Hepatocyte (in vitro differentiated cells): Measurements from ENCODE around the gene RAB37. TPM values are rescaled to one million over a fixed set of nuclear protein-coding genes. Genes with fewer than 3 reads are reported as not detected.

Experiments
- DNase-seq: peaks from one replicate; pipeline ENCODE4 v3.0.0-alpha.2; 2016; ENCODE audit warnings: low spot score
- H2AFZ ChIP-seq: fragments of 200-600 bp; sonication (generic); 2 replicates; pipeline ENCODE4 v1.6.0; 2016; ENCODE audit warnings: antibody characterized with exemption, mild to moderate bottlenecking
- H3K27ac ChIP-seq: fragments of 200-600 bp; sonication (generic); 2 replicates; pipeline ENCODE4 v1.5.1; 2016; ENCODE audit warnings: mild to moderate bottlenecking
- H3K27me3 ChIP-seq: fragments of 200-600 bp; sonication (generic); 2 replicates; pipeline ENCODE4 v1.6.1; 2016
- H3K36me3 ChIP-seq: fragments of 200-600 bp; sonication (generic); replicated peaks from 2 replicates; pipeline ENCODE4 v1.5.1; 2016; ENCODE audit warnings: low read depth; ENCODE audit not compliant: insufficient read depth
- H3K4me1 ChIP-seq: fragments of 200-600 bp; sonication (generic); 2 replicates; pipeline ENCODE4 v1.5.1; 2016; ENCODE audit warnings: mild to moderate bottlenecking, moderate library complexity; ENCODE audit not compliant: insufficient read depth
- H3K4me2 ChIP-seq: fragments of 200-600 bp; sonication (generic); 2 replicates; pipeline ENCODE4 v1.6.0; 2016
- H3K4me3 ChIP-seq: fragments of 200-600 bp; sonication (generic); 2 replicates; pipeline ENCODE4 v1.5.1; 2016; ENCODE audit warnings: mild to moderate bottlenecking
- H3K79me2 ChIP-seq: fragments of 200-600 bp; sonication (generic); 2 replicates; pipeline ENCODE4 v1.6.0; 2017; ENCODE audit warnings: mild to moderate bottlenecking
- H3K9me2 ChIP-seq: fragments of 200-600 bp; sonication (generic); replicated peaks from 2 replicates; pipeline ENCODE4 v1.6.0; 2017; ENCODE audit warnings: mild to moderate bottlenecking; ENCODE audit not compliant: insufficient read depth
- H3K9me3 ChIP-seq: fragments of 200-600 bp; sonication (generic); 2 replicates; pipeline ENCODE4 v1.5.1; 2016; ENCODE audit warnings: low read depth, mild to moderate bottlenecking
- H4K20me1 ChIP-seq: fragments of 200-600 bp; sonication (generic); 2 replicates; pipeline ENCODE4 v1.6.0; 2016; ENCODE audit warnings: mild to moderate bottlenecking; ENCODE audit not compliant: insufficient read depth, poor library complexity, severe bottlenecking
- CTCF ChIP-seq: fragments of 200-600 bp; sonication (generic); IDR thresholded peaks from 2 replicates; pipeline ENCODE4 v1.5.1; 2016; ENCODE audit warnings: antibody characterized with exemption, mild to moderate bottlenecking; ENCODE audit not compliant: poor library complexity
- EZH2 ChIP-seq: fragments of 200-600 bp; sonication (generic); IDR thresholded peaks from 2 replicates; pipeline ENCODE4 v1.6.1; 2016; ENCODE audit warnings: antibody characterized with exemption, mild to moderate bottlenecking, borderline replicate concordance
- EZH2phosphoT487 ChIP-seq: fragments of 200-600 bp; sonication (generic); IDR thresholded peaks from one replicate; pipeline ENCODE4 v1.6.1; 2018; ENCODE audit warnings: antibody characterized with exemption, mild to moderate bottlenecking, low read depth, moderate library complexity; ENCODE audit not compliant: unreplicated experiment, severe bottlenecking
- WGBS: methylation state at CpG from one replicate; pipeline ENCODE4 v1.1.6; 2016; ENCODE audit warnings: low lambda C conversion rate; ENCODE audit errors: missing lambda C conversion rate; 5-methylcytosine and 5-hydroxymethylcytosine counted together
- polyA plus RNA-seq: library from polyadenylated mRNA; unstranded; fragments of >200 nt; fragmentation: Nextera tagmentation; extraction: Ambion mirVana; gene quantifications from 2 replicates; pipeline ENCODE4 v1.2.1, GENCODE V29; 2016
- total RNA-seq: library from RNA; depleted of rRNA; stranded (reverse); fragments of >200 nt; gene quantifications from 2 replicates; pipeline ENCODE4 v1.2.3, GENCODE V29; 2014

Gene RAB37
- total and polyA plus RNA-seq, 2 experiments from 2014 or later = 6.1 to 7.0 TPM

GRCh38 chr17:74740641-74741387 lies 3.8 kb downstream of the RAB37 start:
- TF ChIP-seq EZH2 (no peak), EZH2phosphoT487 (no peak), CTCF (no peak)

GRCh38 chr17:74742153-74742515 lies 5.1 kb downstream of the RAB37 start:
- H3K4me3 ChIP-seq = no peak overlapping the region
- H3K9me3 ChIP-seq = no peaks in the 10 kb centered on the region
- H3K27ac ChIP-seq = no peak overlapping the region
- peaks cover 33% of the 10 kb centered on the region for H3K4me1 ChIP-seq
- no peaks in the 10 kb centered on the region for H3K9me2 ChIP-seq
- no peaks in the 10 kb centered on the region for H3K27me3 ChIP-seq
- no peak overlapping the region for H3K4me2 ChIP-seq
- WGBS = 22% methylated on average over 4 of the region's 4 CpGs
- no peak overlapping the region for H2AFZ ChIP-seq
- H3K79me2 ChIP-seq = no peaks in the 10 kb centered on the region
- no peaks in the 10 kb centered on the region for H4K20me1 ChIP-seq
- DNase-seq = peak; percentile 27
- no peaks in the 10 kb centered on the region for H3K36me3 ChIP-seq
- TF ChIP-seq EZH2phosphoT487 (no peak), CTCF (no peak), EZH2 (no peak)

More at GRCh38 chr17:74740641-74741387, 3.8 kb downstream of the RAB37 start:
- H3K27me3 ChIP-seq = no peaks in the 10 kb centered on the region
- H3K9me2 ChIP-seq = no peaks in the 10 kb centered on the region
- H3K4me1 ChIP-seq = peaks cover 26% of the 10 kb centered on the region
- no peak overlapping the region for H3K27ac ChIP-seq
- no peaks in the 10 kb centered on the region for H3K79me2 ChIP-seq
- DNase-seq = no peak
- H2AFZ ChIP-seq = no peak overlapping the region
- H3K9me3 ChIP-seq = no peaks in the 10 kb centered on the region
- H4K20me1 ChIP-seq = no peaks in the 10 kb centered on the region
- H3K4me3 ChIP-seq = no peak overlapping the region
- no peaks in the 10 kb centered on the region for H3K36me3 ChIP-seq
- no peak overlapping the region for H3K4me2 ChIP-seq
- WGBS = 90% methylated on average over 17 of the region's 17 CpGs

GRCh38 chr17:74742978-74743545 lies 6.0 kb downstream of the RAB37 start:
- no peak for DNase-seq
- Histone ChIP-seq H3K27ac (no peak overlapping the region), H3K27me3 (no peaks in the 10 kb centered on the region), H3K9me3 (no peaks in the 10 kb centered on the region), H3K4me2 (no peak overlapping the region), H3K79me2 (peaks cover 3% of the 10 kb centered on the region), H2AFZ (no peak overlapping the region), H4K20me1 (no peaks in the 10 kb centered on the region), H3K4me3 (no peak overlapping the region), H3K9me2 (no peaks in the 10 kb centered on the region), H3K4me1 (peaks cover 36% of the 10 kb centered on the region), H3K36me3 (no peaks in the 10 kb centered on the region)
- WGBS = 96% methylated on average over 9 of the region's 9 CpGs
- no peak for TF ChIP-seq EZH2phosphoT487
- no peak for TF ChIP-seq EZH2
- no peak for TF ChIP-seq CTCF
